ENCODE measurements around the gene RABGAP1L. TPM values are rescaled to one million over a fixed set of nuclear protein-coding genes. Genes with fewer than 3 reads are reported as not detected.

Gene RABGAP1L
- total RNA-seq, 1 donor, result 29.8 TPM

DNA sequence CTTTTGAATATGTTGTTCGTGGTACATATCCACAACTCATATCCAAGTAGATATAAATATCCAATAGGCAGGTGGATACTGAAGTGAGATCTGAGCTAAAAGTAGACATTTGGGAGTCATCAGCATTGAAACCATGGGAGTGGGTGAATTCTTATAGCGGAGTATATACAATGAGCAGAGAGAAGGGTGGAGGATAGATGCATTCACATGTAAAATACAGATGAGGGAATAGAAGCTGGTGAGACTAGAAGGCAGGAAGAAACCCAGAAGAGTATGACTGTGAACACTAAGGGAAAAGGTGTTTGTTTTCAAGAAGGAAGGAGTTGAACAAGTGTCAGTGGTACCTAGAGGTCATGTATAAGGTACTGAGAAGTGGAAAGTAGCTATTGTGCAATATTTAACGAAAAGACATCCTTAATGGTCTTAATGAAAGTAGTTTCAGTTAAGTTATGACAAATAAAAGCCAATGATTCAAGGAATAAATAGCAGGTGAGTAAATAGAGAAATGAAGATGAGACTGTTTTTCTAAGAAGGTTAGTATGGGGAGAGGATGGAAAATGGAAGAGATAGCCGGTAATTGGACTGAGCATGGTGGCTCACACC is 658.8 kb downstream of the RABGAP1L start:
- no peak for DNase-seq (ENCODE audit: low read depth)

DNA sequence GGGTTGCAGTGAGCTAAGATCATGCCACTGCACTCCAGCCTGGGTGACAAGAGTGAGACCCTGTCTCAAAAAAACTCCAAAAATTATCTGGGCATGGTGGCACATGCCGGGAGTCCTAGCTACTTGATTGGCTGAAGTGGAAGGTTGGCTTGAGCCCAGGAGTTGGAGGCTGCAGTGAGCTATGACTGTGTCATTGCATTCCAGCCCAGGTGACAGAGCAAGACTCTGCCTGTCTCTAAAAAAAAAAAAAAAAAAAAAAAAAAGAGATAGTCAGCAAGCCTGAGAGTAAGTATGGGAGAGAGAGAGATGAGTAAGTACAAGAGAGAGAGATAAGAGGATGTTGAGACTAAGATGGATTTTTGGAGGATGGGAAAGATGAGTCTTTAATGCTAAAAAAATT is 659.6 kb downstream of the RABGAP1L start:
- TF ChIP-seq, protein P1, sequence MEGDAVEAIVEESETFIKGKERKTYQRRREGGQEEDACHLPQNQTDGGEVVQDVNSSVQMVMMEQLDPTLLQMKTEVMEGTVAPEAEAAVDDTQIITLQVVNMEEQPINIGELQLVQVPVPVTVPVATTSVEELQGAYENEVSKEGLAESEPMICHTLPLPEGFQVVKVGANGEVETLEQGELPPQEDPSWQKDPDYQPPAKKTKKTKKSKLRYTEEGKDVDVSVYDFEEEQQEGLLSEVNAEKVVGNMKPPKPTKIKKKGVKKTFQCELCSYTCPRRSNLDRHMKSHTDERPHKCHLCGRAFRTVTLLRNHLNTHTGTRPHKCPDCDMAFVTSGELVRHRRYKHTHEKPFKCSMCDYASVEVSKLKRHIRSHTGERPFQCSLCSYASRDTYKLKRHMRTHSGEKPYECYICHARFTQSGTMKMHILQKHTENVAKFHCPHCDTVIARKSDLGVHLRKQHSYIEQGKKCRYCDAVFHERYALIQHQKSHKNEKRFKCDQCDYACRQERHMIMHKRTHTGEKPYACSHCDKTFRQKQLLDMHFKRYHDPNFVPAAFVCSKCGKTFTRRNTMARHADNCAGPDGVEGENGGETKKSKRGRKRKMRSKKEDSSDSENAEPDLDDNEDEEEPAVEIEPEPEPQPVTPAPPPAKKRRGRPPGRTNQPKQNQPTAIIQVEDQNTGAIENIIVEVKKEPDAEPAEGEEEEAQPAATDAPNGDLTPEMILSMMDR (IDR thresholded peaks at IDR 0.05; ENCODE audit: insufficient read depth, low read depth, low read length), result no peak
- no peak for DNase-seq (ENCODE audit: low read depth)
- H3K4me3 ChIP-seq (ENCODE audit: low read depth, low read length), result no peak overlapping the region

More for the DNA sequence above, 658.8 kb downstream of the RABGAP1L start:
- TF ChIP-seq, protein P1 (IDR thresholded peaks at IDR 0.05; ENCODE audit: insufficient read depth, low read depth, low read length), result no peak
- H3K4me3 ChIP-seq (ENCODE audit: low read depth, low read length), result no peak overlapping the region

DNA sequence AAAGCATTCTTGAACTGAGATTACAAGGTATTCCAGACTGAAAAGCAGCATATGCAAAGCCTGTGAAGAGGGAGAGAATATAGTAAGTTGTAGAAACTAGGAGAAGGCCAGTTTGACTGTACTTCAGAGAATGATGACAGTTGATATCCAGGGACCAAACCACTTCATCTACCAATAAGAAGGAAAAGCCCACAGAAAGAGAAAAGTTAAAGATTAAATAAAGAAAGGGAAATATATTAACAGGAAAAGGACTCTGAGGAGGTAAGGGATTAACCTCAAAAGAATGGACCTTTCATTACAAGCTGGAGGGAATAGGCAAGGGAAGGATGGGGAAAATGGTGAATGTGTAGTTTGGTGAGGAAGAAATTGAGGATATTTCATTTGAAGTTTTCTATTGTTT is 660.3 kb downstream of the RABGAP1L start:
- TF ChIP-seq, protein P1 (IDR thresholded peaks at IDR 0.05; ENCODE audit: insufficient read depth, low read depth, low read length), result no peak
- no peak overlapping the region for H3K4me3 ChIP-seq (ENCODE audit: low read depth, low read length)
- no peak for DNase-seq (ENCODE audit: low read depth)

DNA sequence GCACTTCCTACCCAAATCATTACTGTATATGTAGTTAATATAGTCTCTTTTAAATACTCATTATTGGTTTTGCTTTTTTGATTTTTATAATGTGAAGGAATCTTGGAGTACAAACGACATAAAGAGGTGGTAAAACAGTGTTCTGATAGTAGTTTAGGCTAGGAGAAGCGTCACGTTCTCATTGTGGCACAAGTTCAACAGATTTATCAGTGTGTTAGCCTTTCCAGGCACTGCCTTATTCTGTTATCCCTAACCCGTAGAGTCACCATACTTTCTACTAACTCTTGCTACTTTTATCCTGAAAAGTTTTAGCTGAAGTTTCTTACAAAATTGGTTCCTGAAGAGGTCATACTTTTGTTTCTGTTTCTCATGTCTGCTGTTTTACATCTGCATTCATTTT is 665.8 kb downstream of the RABGAP1L start:
- no peak for DNase-seq (ENCODE audit: low read depth)
- TF ChIP-seq, protein P1 (IDR thresholded peaks at IDR 0.05; ENCODE audit: insufficient read depth, low read depth, low read length), result no peak
- no peak overlapping the region for H3K4me3 ChIP-seq (ENCODE audit: low read depth, low read length)

DNA sequence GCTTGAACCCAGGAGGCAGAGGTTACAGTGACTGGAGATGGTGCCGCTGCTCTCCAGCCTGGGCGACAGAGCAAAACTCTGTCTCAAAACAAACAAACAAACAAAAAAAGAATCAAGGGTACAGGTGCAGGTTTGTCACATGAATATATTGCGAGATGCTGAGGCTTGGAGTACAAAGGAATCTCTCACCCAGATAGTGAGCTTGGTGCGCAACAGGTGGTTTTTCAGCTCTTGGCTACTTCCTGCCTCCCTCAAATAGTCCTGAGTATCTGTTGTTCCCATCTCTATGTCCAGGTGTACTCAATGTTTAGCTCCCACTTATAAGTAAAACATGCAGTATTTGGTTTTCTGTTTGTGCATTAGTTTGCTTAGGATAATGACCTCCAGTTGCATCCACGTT is 666.5 kb downstream of the RABGAP1L start:
- H3K4me3 ChIP-seq (ENCODE audit: low read depth, low read length), result no peak overlapping the region
- TF ChIP-seq, protein P1 (IDR thresholded peaks at IDR 0.05; ENCODE audit: insufficient read depth, low read depth, low read length), result no peak
- no peak for DNase-seq (ENCODE audit: low read depth)

DNA sequence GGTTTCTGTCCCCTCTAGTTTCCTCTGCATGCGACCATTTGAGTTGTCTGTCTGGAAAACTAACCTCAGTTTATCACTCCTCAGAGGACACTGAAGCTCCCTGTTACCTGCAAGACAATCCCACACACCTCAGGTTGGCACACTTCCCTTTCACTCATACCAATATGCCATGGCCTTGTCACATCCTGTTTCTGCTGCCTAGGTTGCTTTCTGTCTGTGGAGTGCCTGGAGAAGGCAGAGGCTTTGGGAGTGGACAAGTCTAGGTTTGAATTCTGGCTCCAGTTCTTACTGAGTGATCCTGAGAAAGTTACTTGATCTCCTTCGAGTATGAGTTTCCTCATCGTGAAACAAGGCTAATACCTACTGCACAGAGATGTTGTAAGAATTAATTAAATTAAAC is 668.9 kb downstream of the RABGAP1L start:
- no peak overlapping the region for H3K4me3 ChIP-seq (ENCODE audit: low read depth, low read length)
- no peak for DNase-seq (ENCODE audit: low read depth)

More for the DNA sequence above, 668.9 kb downstream of the RABGAP1L start:
- TF ChIP-seq, protein P1 (IDR thresholded peaks at IDR 0.05; ENCODE audit: insufficient read depth, low read depth, low read length), result no peak
